Neural cell (in vitro differentiated cells): Measurements from ENCODE around the gene ZMIZ2.

Experiments used
- CTCF ChIP-seq: fragments of 450-650 bp; IDR thresholded peaks from 2 replicates; pipeline ENCODE4 v1.5.1; 2014; ENCODE audit warnings: antibody characterized with exemption, mild to moderate bottlenecking, moderate library complexity; ENCODE audit not compliant: poor library complexity, severe bottlenecking
- EP300 ChIP-seq: fragments of 450-650 bp; conservative IDR thresholded peaks from 2 replicates; pipeline ENCODE4 v1.6.1; 2014; ENCODE audit warnings: antibody characterized with exemption, mild to moderate bottlenecking, moderate library complexity; ENCODE audit not compliant: poor library complexity, severe bottlenecking
- EZH2 ChIP-seq: fragments of 200-600, 300-800 bp; shearing (Covaris generic), sonication (generic); IDR thresholded peaks from 2 replicates; pipeline ENCODE4 v1.6.1; 2014; ENCODE audit warnings: antibody characterized with exemption, low read length, borderline replicate concordance, mild to moderate bottlenecking; ENCODE audit not compliant: insufficient read depth, poor library complexity, severe bottlenecking
- POLR2AphosphoS5 ChIP-seq: IDR thresholded peaks from 2 replicates; pipeline ENCODE4 v1.6.1; 2012
- RAD21 ChIP-seq: fragments of 450-650 bp; conservative IDR thresholded peaks from 2 replicates; pipeline ENCODE4 v1.6.1; 2014; ENCODE audit warnings: antibody characterized with exemption, mild to moderate bottlenecking, moderate library complexity

- no peak for TF ChIP-seq CTCF
- TF ChIP-seq EP300, result no peak
- TF ChIP-seq POLR2AphosphoS5, result no peak
- no peak for TF ChIP-seq EZH2
- TF ChIP-seq RAD21, result no peak
Observed at GRCh38 chr7:44755698-44756627, 7.3 kb downstream of the ZMIZ2 start.
